ENCODE data around the gene TJAP1.
"Not testable (repeated sequence)": the region's sequence is repeated elsewhere in the genome, so short reads cannot be mapped to it uniquely, and the experiment has no call there.

The TJAP1 gene

DNA sequence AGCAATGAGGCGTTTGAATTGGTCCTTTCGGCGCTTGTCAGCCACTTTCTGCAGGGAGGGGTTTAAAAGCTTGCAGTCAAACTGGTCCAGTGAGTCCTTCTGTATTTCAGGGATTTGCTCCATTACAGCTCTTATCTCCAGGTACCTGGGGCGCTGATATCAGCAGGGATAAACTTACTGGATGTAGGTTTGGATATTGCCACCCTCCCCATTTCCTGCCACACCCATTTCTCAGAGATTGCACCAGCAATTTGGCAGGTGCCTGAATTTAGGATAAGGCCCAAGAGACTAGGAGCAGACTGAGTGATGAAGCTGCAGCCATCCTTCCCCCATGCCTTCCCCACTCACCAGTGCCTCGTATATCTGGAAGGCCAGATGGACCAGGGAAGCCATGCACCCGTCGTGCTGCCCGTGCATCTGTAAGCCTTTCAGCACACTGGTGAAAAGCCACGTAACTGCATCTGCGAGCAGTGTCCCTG, 47.2 kb downstream of the TJAP1 start:
- no peak for DNase-seq (ENCODE audit: low read depth in 2 of 2)

DNA sequence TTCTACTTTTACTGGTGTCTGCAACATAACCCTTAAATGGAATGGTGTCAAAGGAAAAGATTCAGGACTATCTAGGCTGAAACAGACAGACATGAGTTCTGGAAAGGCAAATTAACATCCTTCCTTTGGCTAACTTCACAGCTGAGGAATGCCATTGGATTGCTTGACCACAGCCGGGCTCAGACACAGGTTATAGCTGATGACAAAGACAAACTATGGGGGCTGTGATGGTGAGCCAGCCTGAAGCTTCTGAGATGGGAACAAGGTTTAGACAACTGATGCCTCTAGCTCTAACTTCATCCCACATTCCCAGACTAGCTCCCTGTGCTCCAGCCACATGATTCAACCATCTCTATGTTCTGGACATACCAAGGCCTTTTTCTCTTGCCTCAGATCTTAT, 54.8 kb downstream of the TJAP1 start:
- DNase-seq (ENCODE audit: low read depth in 2 of 2), result no peak

DNA sequence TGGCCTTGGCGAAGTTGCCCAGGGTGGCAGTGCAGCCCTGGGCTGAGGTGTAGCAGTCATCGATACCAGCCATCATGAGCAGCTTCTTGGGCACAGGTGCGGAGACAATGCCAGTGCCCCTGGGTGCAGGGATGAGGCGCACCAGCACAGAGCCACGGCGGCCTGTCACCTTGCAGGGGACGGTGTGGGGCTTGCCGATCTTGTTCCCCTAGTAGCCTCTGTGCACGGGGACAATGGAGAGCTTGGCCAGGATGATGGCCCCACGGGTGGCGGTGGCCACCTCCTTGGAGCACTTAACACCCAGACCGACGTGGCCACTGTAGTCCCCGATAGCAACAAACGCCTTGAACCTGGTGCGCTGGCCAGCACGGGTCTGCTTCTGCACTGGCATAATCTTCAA, 61.6 kb downstream of the TJAP1 start:
- not testable (repeated sequence) for DNase-seq (ENCODE audit: low read depth in 2 of 2)

GRCh38 chr6:43539409-43539808, 62.0 kb downstream of the TJAP1 start:
- DNase-seq (ENCODE audit: low read depth in 2 of 2), result not testable (repeated sequence)

- DNase-seq (ENCODE audit: low read depth in 2 of 2), result no peak
Observed at GRCh38 chr6:43540507-43540906, 63.1 kb downstream of the TJAP1 start.

DNA sequence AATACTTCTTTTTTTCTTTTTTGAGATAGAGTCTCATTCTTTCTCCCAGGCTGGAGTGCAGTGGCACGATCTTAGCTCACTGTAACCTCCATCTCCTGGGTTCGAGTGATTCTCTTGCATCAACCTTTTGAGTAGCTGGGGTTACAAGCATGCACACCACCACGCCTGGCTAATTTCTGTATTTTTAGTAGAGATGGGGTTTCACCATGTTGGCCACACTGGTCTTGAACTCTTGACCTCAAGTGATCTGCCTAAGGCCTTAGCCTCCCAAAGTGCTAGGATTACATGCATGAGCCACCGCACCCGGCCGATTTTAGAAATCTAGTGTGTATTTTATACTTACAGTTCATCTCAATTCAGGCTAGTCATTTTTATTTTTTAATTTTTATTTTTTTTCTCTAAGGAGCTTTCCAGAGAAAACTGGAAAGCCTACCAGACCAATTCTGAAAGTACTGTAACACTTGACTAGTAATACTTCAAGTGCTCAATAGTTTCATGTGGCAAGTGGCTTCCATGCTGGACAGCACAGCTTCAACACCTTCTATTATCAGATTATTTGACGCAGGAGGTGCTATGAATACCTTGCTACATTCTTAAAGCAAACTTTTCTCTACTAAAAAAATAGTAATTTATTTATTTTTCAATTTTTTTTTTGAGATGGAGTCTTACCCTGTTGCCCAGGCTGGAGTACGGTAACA, 64.6 kb downstream of the TJAP1 start:
- DNase-seq (ENCODE audit: low read depth in 2 of 2), result no peak

DNA sequence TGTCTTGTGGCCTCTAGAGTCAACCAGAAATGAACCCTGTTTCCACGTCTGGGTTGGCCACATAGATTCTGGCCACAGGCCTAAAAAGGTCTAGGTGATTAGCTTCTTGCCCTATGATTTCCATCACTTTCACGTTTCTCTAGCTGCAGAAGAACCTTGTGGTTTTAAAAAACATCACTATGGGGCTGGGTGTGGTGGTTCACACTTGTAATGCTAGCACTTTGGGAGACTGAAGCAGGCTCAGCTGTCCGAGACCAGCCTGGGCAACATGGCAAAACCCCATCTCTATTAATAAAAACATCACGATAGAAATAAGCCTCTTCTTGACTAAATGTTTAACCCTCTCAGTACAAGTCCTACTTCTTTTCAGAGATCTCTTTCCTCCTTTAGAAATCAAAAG, 67.1 kb downstream of the TJAP1 start:
- DNase-seq (ENCODE audit: low read depth in 2 of 2), result no peak

DNA sequence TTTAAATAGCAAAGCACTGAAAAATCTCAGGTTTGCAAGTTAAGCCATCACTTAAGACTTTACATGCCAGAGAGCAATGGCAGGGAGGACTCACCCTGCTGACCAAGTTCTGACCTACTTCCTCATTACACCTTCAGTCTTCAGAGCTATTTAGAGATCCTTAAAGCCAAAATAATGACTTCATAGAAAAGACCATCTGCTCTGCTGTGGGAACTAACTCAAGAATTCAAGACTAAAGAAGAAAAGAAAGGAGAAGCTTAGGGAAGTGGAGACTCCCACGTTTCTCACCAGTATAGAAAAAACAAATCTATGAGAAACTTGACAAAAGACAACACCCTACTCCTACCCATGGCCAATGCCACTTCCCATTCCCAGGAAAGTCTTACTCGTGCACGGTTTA, 69.9 kb downstream of the TJAP1 start:
- no peak for DNase-seq (ENCODE audit: low read depth in 2 of 2)

All from stimulated activated CD8-positive, alpha-beta memory T cell treated with anti-CD3 and anti-CD28 coated beads, Interleukin-7, amount 100 ng/mL, for 1 hour (primary cell).